GM12878 (cell line): ENCODE results near the gene PRR3.

Experiments used
- EZH2 ChIP-seq: IDR thresholded peaks from 2 replicates; pipeline ENCODE4 v1.6.1; 2012; ENCODE audit warnings: low read depth, mild to moderate bottlenecking, control low read depth, inconsistent platforms, low read length, borderline replicate concordance; ENCODE audit not compliant: control insufficient read depth
- TF ChIP-seq, protein P1 (sequence below): fragments of 450-650 bp; IDR thresholded peaks from 2 replicates; pipeline ENCODE4 v1.6.1; 2017; ENCODE audit warnings: mild to moderate bottlenecking
- TF ChIP-seq, protein P2 (sequence below), 3 experiments: IDR thresholded peaks in 2 of 3; conservative IDR thresholded peaks in 1 of 3; 2 replicates each; pipeline ENCODE4 v1.5.1; 2011; ENCODE audit warnings: low read depth in 3 of 3, low read length in 3 of 3, mild to moderate bottlenecking in 3 of 3, control low read depth in 2 of 3, moderate library complexity in 2 of 3, inconsistent platforms in 1 of 3, mixed read lengths in 1 of 3; ENCODE audit not compliant: control insufficient read depth in 2 of 3, insufficient read depth in 1 of 3; ENCODE audit errors: extremely low read depth in 1 of 3

DNA sequence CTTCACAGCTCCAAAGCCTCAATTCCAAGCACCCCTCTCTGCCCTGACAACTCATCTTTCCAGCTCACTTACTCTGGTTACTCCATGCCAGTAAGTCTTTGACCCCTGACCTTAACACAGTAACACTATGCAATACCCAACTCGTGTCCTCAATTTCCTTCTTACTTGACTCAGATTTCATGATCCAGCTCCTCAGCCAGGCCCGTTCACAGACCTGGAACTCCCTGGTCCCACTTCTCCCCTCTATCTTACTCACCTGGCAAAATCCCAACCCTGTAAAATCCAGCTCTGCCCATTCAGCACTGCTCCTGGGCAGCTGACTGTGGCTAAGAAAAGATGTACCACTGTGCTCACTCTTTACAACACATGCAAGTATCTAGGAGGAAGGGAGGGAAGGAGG lies 8.7 kb upstream of the PRR3 start:
- TF ChIP-seq, protein P1, sequence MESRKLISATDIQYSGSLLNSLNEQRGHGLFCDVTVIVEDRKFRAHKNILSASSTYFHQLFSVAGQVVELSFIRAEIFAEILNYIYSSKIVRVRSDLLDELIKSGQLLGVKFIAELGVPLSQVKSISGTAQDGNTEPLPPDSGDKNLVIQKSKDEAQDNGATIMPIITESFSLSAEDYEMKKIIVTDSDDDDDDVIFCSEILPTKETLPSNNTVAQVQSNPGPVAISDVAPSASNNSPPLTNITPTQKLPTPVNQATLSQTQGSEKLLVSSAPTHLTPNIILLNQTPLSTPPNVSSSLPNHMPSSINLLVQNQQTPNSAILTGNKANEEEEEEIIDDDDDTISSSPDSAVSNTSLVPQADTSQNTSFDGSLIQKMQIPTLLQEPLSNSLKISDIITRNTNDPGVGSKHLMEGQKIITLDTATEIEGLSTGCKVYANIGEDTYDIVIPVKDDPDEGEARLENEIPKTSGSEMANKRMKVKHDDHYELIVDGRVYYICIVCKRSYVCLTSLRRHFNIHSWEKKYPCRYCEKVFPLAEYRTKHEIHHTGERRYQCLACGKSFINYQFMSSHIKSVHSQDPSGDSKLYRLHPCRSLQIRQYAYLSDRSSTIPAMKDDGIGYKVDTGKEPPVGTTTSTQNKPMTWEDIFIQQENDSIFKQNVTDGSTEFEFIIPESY: no peak
- TF ChIP-seq, protein P2, sequence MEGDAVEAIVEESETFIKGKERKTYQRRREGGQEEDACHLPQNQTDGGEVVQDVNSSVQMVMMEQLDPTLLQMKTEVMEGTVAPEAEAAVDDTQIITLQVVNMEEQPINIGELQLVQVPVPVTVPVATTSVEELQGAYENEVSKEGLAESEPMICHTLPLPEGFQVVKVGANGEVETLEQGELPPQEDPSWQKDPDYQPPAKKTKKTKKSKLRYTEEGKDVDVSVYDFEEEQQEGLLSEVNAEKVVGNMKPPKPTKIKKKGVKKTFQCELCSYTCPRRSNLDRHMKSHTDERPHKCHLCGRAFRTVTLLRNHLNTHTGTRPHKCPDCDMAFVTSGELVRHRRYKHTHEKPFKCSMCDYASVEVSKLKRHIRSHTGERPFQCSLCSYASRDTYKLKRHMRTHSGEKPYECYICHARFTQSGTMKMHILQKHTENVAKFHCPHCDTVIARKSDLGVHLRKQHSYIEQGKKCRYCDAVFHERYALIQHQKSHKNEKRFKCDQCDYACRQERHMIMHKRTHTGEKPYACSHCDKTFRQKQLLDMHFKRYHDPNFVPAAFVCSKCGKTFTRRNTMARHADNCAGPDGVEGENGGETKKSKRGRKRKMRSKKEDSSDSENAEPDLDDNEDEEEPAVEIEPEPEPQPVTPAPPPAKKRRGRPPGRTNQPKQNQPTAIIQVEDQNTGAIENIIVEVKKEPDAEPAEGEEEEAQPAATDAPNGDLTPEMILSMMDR (IDR thresholded peaks at IDR 0.05 in 2 of 3, conservative IDR thresholded peaks at IDR 0.05 in 1 of 3; ENCODE audit: control insufficient read depth in 2 of 3, extremely low read depth in 1 of 3, insufficient read depth in 1 of 3, low read depth in 3 of 3, low read length in 3 of 3): no peak
- no peak for TF ChIP-seq EZH2
